Activated naive CD4-positive, alpha-beta T cell treated with anti-CD3 and anti-CD28 coated beads, Interleukin-2, amount 50 U/mL, for 24 hours (primary cell): ENCODE results near the gene KRTAP10-8.
"Not testable (repeated sequence)": the region's sequence is repeated elsewhere in the genome, so short reads cannot be mapped to it uniquely, and the experiment has no call there.

Experiments
- H3K27ac Mint-ChIP-seq: one replicate; pipeline ENCODE4 v1.8.0; 2021; ENCODE audit warnings: mild to moderate bottlenecking, mixed read lengths
- H3K27me3 Mint-ChIP-seq: one replicate; pipeline ENCODE4 v1.8.0; 2021; ENCODE audit warnings: mixed read lengths
- H3K36me3 Mint-ChIP-seq: one replicate; pipeline ENCODE4 v1.8.0; 2021; ENCODE audit warnings: mixed read lengths
- H3K4me1 Mint-ChIP-seq: one replicate; pipeline ENCODE4 v1.8.0; 2021; ENCODE audit warnings: mixed read lengths
- H3K4me3 Mint-ChIP-seq: one replicate; pipeline ENCODE4 v1.8.0; 2021; ENCODE audit warnings: mild to moderate bottlenecking, mixed read lengths
- H3K9me3 Mint-ChIP-seq: one replicate; pipeline ENCODE4 v1.8.0; 2021; ENCODE audit warnings: mixed read lengths

KRTAP10-8 gene, protein sequence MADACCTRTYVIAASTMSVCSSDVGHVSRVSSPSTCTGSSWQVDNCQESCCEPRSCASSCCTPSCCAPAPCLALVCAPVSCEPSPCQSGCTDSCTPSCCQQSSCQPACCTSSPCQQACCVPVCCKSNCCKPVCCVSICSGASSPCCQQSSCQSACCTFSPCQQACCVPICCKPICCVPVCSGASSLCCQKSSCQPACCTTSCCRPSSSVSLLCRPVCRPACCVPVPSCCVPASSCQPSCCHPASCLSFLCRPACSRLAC

DNA sequence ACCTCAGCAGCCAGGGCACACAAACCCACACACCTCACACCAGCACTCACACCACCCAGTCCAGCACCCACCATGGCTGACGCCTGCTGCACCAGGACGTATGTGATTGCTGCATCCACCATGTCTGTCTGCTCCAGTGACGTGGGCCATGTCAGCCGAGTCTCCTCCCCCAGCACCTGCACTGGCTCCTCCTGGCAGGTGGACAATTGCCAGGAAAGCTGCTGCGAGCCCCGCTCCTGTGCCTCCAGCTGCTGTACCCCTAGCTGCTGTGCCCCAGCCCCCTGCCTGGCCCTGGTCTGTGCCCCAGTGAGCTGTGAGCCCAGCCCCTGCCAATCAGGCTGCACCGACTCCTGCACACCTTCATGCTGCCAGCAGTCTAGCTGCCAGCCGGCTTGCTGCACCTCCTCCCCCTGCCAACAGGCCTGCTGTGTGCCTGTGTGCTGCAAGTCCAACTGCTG is at the start of gene KRTAP10-8:
KRTAP10-8 (plus strand) TSS at position 51 of the 458 bp plus-strand sequence; CDS start at position 73, 22 bp downstream.
- peaks cover 14% of the 10 kb centered on the region for H3K9me3 Mint-ChIP-seq
- H3K4me3 Mint-ChIP-seq, result no peak within 1 kb of the TSS
- H3K36me3 Mint-ChIP-seq, result peaks cover 7% of the 10 kb centered on the region
- peaks cover 24% of the 10 kb centered on the region for H3K4me1 Mint-ChIP-seq
- H3K27ac Mint-ChIP-seq, result no peak within 1 kb of the TSS
- H3K27me3 Mint-ChIP-seq, result no peaks in the 10 kb centered on the region

DNA sequence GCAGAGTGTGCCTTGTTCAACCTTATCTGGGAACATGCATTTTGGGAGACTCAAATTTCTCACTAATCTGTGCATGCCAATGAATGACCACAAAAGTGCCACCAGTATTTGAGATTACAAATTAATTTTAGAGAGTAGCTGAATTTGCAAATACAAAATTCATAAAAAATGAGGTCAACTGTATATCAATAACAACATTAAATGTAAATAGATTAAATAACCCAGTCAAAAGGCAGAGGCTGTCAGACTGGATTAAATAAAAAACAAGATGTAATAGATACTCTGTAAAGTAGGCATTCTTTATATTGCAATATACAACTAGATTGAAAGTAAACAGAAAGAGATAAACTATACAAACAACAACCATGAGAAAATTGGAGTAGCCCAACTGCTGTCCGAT is 47.8 kb upstream of the KRTAP10-8 start:
- Mint-ChIP-seq H3K9me3 (peaks cover 29% of the 10 kb centered on the region), H3K27ac (no peak overlapping the region), H3K36me3 (peaks cover 13% of the 10 kb centered on the region), H3K4me1 (peaks cover 16% of the 10 kb centered on the region), H3K27me3 (no peaks in the 10 kb centered on the region), H3K4me3 (no peak overlapping the region)

DNA sequence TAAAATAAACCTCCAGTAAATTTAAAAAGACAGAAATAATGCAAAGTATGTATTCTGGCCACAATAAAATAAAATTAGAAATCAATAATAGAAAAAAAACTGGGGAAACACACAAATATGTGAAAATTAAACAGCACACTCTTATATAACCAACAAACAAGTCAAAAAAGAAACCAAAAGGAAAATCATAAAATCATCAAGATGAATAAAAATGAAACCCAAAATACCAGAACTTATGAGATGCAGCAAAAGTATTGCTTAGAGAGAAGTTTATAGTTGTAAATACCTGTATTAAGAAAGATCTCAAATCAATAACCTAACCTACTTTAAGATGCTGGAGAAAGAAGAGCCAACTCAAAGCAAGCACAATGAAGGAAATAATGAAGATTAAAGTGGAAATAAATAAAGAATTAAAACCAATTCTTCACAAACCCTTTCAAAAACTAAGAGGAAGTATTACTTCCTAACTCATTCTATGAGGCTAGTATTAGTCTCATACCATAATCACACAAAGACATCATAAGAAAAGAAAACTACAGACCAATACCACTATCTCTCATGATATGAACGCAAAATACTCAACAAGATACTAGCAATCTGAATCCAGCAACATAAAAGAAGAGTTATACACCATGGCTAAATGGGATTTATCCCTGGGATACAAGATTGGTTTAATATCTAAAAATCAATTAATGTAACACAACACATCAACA is 46.8 kb upstream of the KRTAP10-8 start:
- H3K36me3 Mint-ChIP-seq, result peaks cover 11% of the 10 kb centered on the region
- peak overlapping the region; percentile 84 for H3K27ac Mint-ChIP-seq
- H3K9me3 Mint-ChIP-seq, result peaks cover 25% of the 10 kb centered on the region
- H3K27me3 Mint-ChIP-seq, result no peaks in the 10 kb centered on the region
- peaks cover 16% of the 10 kb centered on the region for H3K4me1 Mint-ChIP-seq
- peak overlapping the region; percentile 6 for H3K4me3 Mint-ChIP-seq

DNA sequence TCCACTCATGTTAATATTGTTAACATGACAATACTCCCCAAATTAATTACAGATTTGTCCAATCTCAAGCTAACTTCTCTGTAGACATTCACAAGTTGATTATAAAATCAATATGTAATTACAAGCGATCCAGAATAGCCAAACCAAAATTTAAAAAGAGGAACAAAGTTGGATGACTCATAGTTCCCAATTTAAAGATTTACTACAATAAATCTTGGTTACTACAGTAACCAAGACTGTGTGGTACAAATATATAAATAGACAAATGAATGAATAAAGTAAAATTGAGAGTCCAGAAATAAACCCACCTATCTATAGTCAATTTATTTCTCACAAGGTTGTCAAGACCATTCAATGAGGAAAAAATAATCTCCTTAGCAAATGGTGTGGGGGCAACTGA is 45.5 kb upstream of the KRTAP10-8 start:
- peaks cover 18% of the 10 kb centered on the region for H3K9me3 Mint-ChIP-seq
- H3K4me3 Mint-ChIP-seq, result no peak overlapping the region

DNA sequence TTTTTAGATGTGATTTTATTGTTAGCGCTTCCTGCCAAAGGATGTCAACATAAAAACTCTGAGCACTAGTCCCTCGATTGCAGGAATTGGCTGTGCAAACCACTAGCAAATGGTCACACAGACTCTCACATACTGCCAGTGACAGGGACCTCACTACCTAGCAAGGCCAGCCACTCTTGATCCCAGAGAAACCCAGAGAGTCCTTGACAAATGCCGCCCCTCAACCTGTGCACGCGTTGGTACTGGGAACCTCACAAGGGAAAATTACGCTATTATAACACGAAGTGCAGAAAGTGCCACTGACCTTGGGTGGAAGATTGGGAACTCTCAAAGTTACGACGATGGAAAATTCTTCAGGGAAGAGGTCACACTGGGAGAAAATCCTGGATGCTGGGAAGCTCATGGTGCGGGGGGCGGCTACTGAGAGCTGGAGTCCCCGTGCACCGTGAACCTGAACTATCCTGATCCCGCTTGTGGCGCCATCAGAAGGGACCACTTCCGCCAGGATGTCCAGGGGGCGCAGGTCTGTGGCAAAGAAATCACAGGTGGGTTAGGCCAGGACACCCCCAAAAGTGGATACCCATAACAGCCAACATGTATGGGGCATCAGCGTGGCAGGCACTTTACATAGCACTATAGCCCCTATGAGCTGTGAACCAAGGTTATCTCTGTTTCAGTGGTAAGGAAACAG is 44.3 kb upstream of the KRTAP10-8 start:
- Mint-ChIP-seq H3K36me3 (peaks cover 2% of the 10 kb centered on the region), H3K27me3 (no peaks in the 10 kb centered on the region), H3K27ac (no peak overlapping the region), H3K4me3 (no peak overlapping the region), H3K4me1 (peaks cover 16% of the 10 kb centered on the region), H3K9me3 (peaks cover 9% of the 10 kb centered on the region)

More for the DNA sequence above, 45.5 kb upstream of the KRTAP10-8 start:
- Mint-ChIP-seq H3K27me3 (no peaks in the 10 kb centered on the region), H3K36me3 (peaks cover 8% of the 10 kb centered on the region), H3K27ac (no peak overlapping the region), H3K4me1 (peaks cover 16% of the 10 kb centered on the region)

DNA sequence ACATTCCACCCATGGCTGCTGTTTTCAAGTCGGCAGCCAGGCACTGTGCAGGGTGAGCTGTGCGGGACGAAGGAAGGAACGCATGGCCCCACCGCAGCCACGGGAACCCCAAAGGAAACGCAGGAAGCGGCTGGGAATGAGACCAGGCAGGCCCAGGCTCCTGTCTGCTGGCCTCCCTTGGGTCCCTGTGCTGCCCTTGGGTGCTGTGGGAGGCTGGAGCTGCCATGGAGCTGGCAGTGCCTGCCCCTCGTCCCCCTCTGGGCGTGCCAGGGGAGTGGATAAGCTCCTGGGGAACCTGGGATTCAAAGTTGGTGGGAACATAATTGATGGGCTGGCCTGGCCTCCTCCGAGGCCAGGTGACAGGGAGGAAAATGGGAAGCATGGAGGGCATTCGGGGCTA is 43.6 kb upstream of the KRTAP10-8 start:
- Mint-ChIP-seq H3K27ac (no peak overlapping the region), H3K4me3 (no peak overlapping the region), H3K27me3 (no peaks in the 10 kb centered on the region), H3K36me3 (peaks cover 1% of the 10 kb centered on the region), H3K9me3 (peaks cover 3% of the 10 kb centered on the region), H3K4me1 (peaks cover 16% of the 10 kb centered on the region)

DNA sequence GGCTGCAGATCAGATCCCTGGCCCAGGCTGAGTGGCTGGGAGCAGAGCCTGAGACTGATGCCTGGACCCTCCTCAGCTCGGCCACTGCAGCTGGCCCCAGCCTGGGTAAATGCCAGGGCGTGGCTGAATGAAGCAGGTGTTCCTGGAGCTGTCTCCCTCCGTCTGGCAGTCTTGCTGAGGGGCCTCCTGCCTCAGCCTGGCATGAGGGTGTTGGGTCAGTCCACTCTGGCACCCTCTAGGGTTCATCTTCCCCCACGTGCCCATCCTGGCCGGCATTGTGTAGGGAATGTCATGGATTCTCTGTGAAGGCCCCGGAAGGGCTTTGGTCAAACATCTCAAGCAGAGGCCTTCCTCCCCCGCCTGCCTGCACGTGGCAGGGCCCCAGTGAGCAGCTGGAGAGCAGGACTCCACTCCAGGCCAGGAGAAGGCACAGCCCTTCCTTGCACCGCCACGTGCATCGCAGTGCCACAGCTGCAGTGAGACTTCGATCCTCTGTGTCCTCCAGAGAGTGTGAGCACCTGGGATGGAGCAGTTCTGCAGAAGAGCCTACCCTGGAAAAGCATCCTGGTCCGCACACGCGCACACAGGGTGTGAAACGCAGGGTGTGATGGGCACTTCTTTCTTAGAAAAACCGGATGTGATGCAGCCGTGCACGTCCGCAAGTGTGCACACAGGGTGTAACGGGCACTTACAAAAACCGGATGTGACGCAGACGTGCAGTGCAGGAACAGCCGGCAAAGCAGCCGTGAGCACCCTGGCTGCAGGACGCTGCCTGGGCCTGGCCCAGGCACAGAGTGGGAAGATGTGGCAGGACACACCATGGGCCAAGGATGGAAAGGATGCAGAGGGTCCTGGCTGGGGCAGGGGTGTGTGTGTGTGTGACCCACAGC is 43.0 kb upstream of the KRTAP10-8 start:
- no peaks in the 10 kb centered on the region for H3K9me3 Mint-ChIP-seq
- no peaks in the 10 kb centered on the region for H3K36me3 Mint-ChIP-seq
- H3K27ac Mint-ChIP-seq, result no peak overlapping the region
- H3K27me3 Mint-ChIP-seq, result no peaks in the 10 kb centered on the region
- peaks cover 16% of the 10 kb centered on the region for H3K4me1 Mint-ChIP-seq
- H3K4me3 Mint-ChIP-seq, result no peak overlapping the region

DNA sequence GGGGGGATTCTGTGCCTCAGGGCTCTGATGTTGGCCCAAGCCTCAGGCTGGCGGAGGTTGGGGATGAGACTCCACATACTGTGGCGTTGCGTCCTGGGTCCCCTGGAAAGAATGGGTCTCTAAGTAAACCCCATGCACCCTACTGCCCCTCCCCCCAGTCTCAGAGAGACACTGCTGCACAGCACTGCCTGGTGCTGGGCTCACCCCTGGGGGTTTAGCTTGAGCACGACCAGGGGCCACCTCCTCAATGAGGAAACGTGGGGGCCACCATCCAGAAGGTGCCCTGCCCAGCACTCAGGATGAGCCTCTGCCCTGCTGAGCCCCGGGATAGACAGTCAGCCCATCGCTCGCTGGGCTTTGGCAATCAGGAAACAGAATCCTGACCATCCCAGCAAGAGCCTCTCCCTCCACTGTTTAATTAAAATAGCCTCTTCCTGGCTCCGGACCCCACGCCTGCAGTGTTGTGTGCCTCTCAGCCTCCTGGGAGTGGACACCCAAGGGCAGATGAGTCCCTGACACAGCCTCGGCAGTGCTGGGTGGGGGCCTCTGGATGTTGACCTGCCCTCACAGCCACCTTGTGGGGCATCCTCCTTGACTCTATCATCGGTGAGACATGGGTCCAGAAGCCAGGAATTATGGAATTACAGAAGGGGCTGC is 41.9 kb upstream of the KRTAP10-8 start:
- Mint-ChIP-seq H3K27ac (no peak overlapping the region), H3K9me3 (no peaks in the 10 kb centered on the region), H3K4me3 (no peak overlapping the region), H3K27me3 (no peaks in the 10 kb centered on the region), H3K4me1 (peaks cover 6% of the 10 kb centered on the region), H3K36me3 (no peaks in the 10 kb centered on the region)

DNA sequence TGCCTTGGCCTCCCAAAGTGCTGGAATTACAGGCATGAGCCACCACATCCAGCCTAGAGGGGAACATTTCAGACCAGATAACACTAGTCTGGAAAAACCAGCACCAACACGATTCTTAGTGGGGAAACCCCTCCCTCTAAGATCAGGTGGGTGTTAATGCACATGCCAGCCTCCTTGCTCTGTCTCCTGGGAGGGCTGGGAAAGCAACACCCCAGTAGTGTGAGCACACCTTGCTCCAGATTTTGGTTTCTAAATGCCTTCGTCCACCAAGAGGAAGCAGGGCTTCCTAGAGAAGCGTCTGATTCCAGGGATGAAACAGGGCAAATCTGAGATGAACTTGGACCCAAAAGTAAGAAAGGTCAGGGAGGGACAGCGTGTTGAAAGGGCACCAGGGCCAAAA is 40.6 kb upstream of the KRTAP10-8 start:
- Mint-ChIP-seq H3K4me1 (no peaks in the 10 kb centered on the region), H3K27ac (peak overlapping the region; percentile 26), H3K36me3 (no peaks in the 10 kb centered on the region), H3K9me3 (no peaks in the 10 kb centered on the region), H3K27me3 (no peaks in the 10 kb centered on the region), H3K4me3 (no peak overlapping the region)

DNA sequence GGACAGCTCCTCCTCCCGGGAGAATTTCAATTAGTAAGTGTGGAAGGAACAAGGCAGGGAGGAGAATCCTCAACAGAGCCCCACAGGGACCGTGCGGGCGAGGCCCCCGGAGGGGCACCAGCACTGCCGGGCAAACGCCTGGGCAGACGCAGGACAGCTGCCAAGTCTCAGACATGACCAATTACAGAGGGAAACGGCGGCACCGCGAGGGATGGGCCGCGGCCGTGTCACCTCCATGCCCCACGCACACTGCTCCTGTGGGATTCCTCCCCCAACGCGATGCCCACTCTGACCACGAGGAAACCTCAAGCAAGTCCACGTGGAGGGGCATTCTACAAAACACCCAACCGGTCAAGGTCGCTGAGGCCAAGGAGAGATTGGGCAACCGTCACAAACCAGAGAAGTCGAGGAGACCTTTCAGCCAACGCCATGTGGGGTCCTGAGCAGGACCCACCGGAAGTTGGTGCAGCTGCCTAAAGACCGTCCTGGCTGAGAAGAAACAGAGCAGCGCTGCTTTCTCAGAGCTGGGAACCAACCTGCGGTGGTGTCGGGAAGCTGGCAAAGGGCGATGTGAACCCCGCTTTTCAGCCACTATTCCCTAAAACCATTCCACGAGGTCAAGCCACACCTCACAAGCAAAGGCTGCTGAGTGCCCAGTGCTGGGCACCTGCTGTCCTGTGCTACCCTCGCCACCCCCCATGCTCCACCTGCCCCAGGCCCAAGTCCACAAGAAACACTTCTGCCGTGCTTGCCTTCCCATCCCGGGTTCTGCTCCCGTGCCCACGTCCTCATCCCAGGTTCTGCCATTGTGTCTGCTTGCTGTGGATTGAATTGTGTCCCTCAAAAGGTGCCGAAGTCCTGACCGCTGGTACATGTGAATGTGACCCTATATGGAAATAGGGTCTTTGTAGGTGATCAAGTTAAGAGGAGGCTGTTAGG is 39.8 kb upstream of the KRTAP10-8 start:
- H3K4me3 Mint-ChIP-seq, result no peak overlapping the region
- no peaks in the 10 kb centered on the region for H3K27me3 Mint-ChIP-seq
- H3K27ac Mint-ChIP-seq, result no peak overlapping the region
- no peaks in the 10 kb centered on the region for H3K4me1 Mint-ChIP-seq
- H3K9me3 Mint-ChIP-seq, result no peaks in the 10 kb centered on the region
- no peaks in the 10 kb centered on the region for H3K36me3 Mint-ChIP-seq

DNA sequence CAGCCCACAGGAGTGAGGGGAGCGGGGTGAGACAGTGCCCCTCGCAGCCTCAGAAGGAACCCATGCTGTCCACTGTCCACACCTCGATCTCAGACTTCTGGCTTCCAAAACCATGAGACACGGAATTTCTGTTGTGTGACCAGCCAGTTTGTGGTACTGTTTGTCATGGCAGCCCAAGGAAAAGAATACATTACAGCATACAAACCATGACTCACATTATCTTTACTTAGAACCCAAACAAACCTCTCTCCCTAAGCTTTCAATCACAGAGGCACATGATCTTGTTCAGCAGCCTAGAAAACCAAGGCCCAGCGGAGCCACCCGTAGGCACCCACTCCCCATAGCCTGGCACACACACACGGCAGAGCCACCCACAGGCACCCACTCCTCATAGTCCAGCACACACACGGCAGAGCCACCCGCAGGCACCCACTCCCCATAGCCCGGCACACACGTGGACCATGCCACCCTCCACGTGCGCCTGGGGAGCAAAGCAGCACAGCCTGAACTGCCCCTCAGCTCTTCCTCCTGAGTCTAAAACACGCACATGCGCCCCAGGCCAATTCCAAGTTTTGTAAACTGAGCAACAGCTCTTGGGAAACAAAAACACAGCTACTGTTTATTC is 38.8 kb upstream of the KRTAP10-8 start:
- no peaks in the 10 kb centered on the region for H3K4me1 Mint-ChIP-seq
- peaks cover 2% of the 10 kb centered on the region for H3K36me3 Mint-ChIP-seq
- H3K27me3 Mint-ChIP-seq, result no peaks in the 10 kb centered on the region
- H3K27ac Mint-ChIP-seq, result no peak overlapping the region
- no peaks in the 10 kb centered on the region for H3K9me3 Mint-ChIP-seq
- no peak overlapping the region for H3K4me3 Mint-ChIP-seq

DNA sequence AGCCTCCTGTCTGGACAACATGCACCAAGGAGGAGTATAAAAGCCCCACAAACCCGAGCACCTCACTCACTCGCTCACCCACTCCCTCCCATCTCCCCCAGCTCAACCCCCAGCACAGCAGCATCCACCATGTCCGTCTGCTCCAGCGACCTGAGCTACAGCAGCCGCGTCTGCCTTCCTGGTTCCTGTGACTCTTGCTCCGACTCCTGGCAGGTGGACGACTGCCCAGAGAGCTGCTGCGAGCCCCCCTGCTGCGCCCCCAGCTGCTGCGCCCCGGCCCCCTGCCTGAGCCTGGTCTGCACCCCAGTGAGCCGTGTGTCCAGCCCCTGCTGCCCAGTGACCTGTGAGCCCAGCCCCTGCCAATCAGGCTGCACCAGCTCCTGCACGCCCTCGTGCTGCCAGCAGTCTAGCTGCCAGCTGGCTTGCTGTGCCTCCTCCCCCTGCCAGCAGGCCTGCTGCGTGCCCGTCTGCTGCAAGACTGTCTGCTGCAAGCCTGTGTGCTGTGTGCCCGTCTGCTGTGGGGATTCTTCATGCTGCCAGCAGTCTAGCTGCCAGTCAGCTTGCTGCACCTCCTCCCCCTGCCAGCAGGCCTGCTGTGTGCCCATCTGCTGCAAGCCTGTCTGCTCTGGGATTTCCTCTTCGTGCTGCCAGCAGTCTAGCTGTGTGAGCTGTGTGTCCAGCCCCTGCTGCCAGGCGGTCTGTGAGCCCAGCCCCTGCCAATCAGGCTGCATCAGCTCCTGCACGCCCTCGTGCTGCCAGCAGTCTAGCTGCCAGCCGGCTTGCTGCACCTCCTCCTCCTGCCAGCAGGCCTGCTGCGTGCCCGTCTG is 38.0 kb upstream of the KRTAP10-8 start, which contains the start of gene KRTAP10-4:
KRTAP10-4 (plus strand) TSS at position 100 of the 827 bp plus-strand sequence; CDS start at position 130, 30 bp downstream.
- not testable (repeated sequence) for H3K27ac Mint-ChIP-seq, H3K36me3 Mint-ChIP-seq, H3K9me3 Mint-ChIP-seq, H3K4me1 Mint-ChIP-seq, H3K27me3 Mint-ChIP-seq, H3K4me3 Mint-ChIP-seq
